ENCODE data around the gene PIEZO1. TPM values are rescaled to one million over a fixed set of nuclear protein-coding genes. Genes with fewer than 3 reads are reported as not detected.
"Not testable (repeated sequence)": the region's sequence is repeated elsewhere in the genome, so short reads cannot be mapped to it uniquely, and the experiment has no call there.

Gene PIEZO1
- total RNA-seq, 2 donors from 2014 or later = 84.1 to 97.0 TPM

DNA sequence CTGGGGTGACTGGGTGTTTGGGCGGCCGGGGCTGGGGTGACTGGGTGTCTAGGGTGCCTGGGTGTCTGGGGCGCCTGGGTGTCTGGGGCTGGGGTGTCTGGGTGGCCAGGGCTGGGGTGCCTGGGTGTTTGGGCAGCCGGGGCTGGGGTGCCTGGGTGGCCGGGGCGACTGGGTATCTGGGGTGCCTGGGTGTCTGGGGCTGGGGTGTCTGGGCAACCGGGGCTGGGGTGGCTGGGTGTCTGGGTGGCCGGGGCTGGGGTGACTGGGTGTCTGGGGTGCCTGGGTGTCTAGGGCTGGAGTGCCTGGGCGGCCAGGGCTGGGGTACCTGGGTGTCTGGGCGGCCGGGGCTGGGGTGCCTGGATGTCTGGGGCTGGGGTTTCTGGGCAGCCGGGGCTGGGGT is 40.1 kb upstream of the PIEZO1 start:
- H3K36me3 Mint-ChIP-seq (ENCODE audit: low read depth) = peaks cover 10% of the 10 kb centered on the region
- Histone ChIP-seq H3K27me3 (ENCODE audit: control insufficient read depth, insufficient read depth, low read length, poor library complexity, severe bottlenecking) (no peaks in the 10 kb centered on the region), H3K9me3 (ENCODE audit: control insufficient read depth, low read length) (no peaks in the 10 kb centered on the region), H3K36me3 (ENCODE audit: control insufficient read depth, insufficient read depth, low read length) (no peaks in the 10 kb centered on the region), H3K4me3 (ENCODE audit: low read length) (no peak overlapping the region), H3K4me1 (ENCODE audit: control insufficient read depth, insufficient read depth, low read length) (no peaks in the 10 kb centered on the region), H3K9ac (ENCODE audit: extremely low read depth, low read length, poor library complexity, severe bottlenecking) (no peak overlapping the region), H3K27ac (ENCODE audit: low read depth, low read length) (no peak overlapping the region)
- no peak overlapping the region for H3K27ac Mint-ChIP-seq
- 92% methylated on average over 12 of the region's 12 CpGs; no CpG with 5 or more reads in 1 of the 2 experiments for WGBS, 2 experiments (ENCODE audit: insufficient coverage in 1 of 2, insufficient read length in 1 of 2)
- H3K9me3 Mint-ChIP-seq = no peaks in the 10 kb centered on the region
- DNase-seq = no peak
- H3K4me3 Mint-ChIP-seq = no peak overlapping the region
- H3K4me1 Mint-ChIP-seq = no peaks in the 10 kb centered on the region
- TF ChIP-seq, protein P1, sequence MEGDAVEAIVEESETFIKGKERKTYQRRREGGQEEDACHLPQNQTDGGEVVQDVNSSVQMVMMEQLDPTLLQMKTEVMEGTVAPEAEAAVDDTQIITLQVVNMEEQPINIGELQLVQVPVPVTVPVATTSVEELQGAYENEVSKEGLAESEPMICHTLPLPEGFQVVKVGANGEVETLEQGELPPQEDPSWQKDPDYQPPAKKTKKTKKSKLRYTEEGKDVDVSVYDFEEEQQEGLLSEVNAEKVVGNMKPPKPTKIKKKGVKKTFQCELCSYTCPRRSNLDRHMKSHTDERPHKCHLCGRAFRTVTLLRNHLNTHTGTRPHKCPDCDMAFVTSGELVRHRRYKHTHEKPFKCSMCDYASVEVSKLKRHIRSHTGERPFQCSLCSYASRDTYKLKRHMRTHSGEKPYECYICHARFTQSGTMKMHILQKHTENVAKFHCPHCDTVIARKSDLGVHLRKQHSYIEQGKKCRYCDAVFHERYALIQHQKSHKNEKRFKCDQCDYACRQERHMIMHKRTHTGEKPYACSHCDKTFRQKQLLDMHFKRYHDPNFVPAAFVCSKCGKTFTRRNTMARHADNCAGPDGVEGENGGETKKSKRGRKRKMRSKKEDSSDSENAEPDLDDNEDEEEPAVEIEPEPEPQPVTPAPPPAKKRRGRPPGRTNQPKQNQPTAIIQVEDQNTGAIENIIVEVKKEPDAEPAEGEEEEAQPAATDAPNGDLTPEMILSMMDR (conservative IDR thresholded peaks at IDR 0.05) = no peak
- no peaks in the 10 kb centered on the region for H3K27me3 Mint-ChIP-seq (ENCODE audit: insufficient read depth)

DNA sequence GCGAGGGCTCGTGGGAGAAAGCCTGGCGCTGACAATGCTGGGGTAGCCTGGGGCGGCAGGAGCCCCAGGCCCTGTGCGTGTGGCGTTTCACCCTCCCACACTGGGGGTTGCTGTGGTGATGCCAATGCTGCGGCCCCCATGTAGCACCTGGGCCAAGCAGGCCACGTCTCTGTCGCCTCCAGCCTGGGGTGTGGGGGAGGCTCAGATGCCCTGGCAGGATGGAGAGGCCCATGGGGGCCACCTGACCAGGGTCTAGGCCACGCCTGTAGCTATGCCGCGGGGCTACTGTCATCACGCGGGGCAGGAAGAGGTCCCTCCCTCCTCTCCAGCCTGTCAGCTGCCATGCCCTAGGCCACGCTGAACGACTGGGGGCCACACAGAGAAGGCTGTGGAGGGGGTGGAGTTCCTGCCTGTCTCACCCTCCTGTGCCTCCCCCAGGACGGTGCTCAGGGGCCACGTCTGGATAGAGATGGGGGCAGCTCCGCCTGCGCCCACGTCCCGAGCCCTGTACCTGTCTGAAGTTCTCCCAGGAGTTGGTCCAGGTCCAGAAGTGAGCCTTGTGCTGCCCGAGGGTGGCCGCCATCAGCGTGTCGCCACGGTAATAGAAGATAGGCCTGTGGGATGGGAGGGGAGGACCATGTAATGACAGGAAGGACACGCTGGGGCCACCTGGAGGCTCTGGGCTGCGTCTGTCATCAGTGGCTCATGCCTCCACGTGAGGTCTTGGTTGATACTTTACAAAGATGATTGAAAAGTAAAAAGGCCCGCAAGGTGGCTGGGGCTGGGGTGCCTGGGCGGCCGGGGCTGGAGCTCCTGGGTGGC is 39.4 kb upstream of the PIEZO1 start:
- Mint-ChIP-seq H3K4me3 (no peak overlapping the region), H3K27ac (no peak overlapping the region), H3K36me3 (ENCODE audit: low read depth) (peaks cover 10% of the 10 kb centered on the region), H3K27me3 (ENCODE audit: insufficient read depth) (no peaks in the 10 kb centered on the region), H3K4me1 (no peaks in the 10 kb centered on the region), H3K9me3 (no peaks in the 10 kb centered on the region)
- H3K9ac ChIP-seq (ENCODE audit: extremely low read depth, low read length, poor library complexity, severe bottlenecking) = no peak overlapping the region
- H3K9me3 ChIP-seq (ENCODE audit: control insufficient read depth, low read length) = no peaks in the 10 kb centered on the region
- H3K4me1 ChIP-seq (ENCODE audit: control insufficient read depth, insufficient read depth, low read length) = no peaks in the 10 kb centered on the region
- no peak overlapping the region for H3K4me3 ChIP-seq (ENCODE audit: low read length)
- no peak for DNase-seq
- H3K36me3 ChIP-seq (ENCODE audit: control insufficient read depth, insufficient read depth, low read length) = no peaks in the 10 kb centered on the region
- 91 to 97% methylated on average over 24 to 33 of the region's 33 CpGs for WGBS, 2 experiments (ENCODE audit: insufficient coverage in 1 of 2, insufficient read length in 1 of 2)
- no peaks in the 10 kb centered on the region for H3K27me3 ChIP-seq (ENCODE audit: control insufficient read depth, insufficient read depth, low read length, poor library complexity, severe bottlenecking)
- TF ChIP-seq, protein P1 (conservative IDR thresholded peaks at IDR 0.05) = no peak
- no peak overlapping the region for H3K27ac ChIP-seq (ENCODE audit: low read depth, low read length)

DNA sequence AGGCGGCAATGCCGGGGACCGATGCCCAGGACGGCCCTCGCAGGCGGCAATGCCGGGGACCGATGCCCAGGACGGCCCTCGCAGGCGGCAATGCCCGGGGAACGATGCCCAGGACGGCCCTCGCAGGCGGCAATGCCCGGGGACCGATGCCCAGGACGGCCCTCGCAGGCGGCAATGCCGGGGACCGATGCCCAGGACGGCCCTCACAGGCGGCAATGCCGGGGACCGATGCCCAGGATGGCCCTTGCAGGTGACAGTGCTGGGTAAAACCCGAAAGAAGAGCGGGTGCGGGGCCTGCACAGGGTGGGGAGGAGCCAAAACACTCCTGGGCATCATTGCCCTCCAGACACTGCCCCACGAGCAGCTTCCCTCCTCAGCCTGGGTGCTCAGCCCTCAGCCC is 38.6 kb upstream of the PIEZO1 start:
- not testable (repeated sequence) for H3K36me3 Mint-ChIP-seq (ENCODE audit: low read depth); H3K4me1 Mint-ChIP-seq; H3K4me3 ChIP-seq (ENCODE audit: low read length); H3K9me3 Mint-ChIP-seq; H3K36me3 ChIP-seq (ENCODE audit: control insufficient read depth, insufficient read depth, low read length); H3K4me3 Mint-ChIP-seq; H3K27ac ChIP-seq (ENCODE audit: low read depth, low read length); DNase-seq; H3K4me1 ChIP-seq (ENCODE audit: control insufficient read depth, insufficient read depth, low read length); H3K9ac ChIP-seq (ENCODE audit: extremely low read depth, low read length, poor library complexity, severe bottlenecking); H3K27me3 Mint-ChIP-seq (ENCODE audit: insufficient read depth); H3K9me3 ChIP-seq (ENCODE audit: control insufficient read depth, low read length); H3K27ac Mint-ChIP-seq; H3K27me3 ChIP-seq (ENCODE audit: control insufficient read depth, insufficient read depth, low read length, poor library complexity, severe bottlenecking)
- WGBS, 2 experiments (ENCODE audit: insufficient coverage in 1 of 2, insufficient read length in 1 of 2) = 93 to 97% methylated on average over 13 to 28 of the region's 31 CpGs

Data from endodermal cell (in vitro differentiated cells).